GM10266 (cell line): ENCODE results near the gene STAT4.

ENCODE experiments used
- DNase-seq: peaks from one replicate; pipeline ENCODE4 v3.0.0; 2012; ENCODE audit errors: extremely low spot score
- TF ChIP-seq, protein P1 (sequence below): IDR thresholded peaks from 2 replicates; pipeline ENCODE4 v1.5.1; 2012; ENCODE audit warnings: mild to moderate bottlenecking, low read depth; ENCODE audit not compliant: control insufficient read depth, insufficient read depth; ENCODE audit errors: missing control alignments

The STAT4 gene

DNA sequence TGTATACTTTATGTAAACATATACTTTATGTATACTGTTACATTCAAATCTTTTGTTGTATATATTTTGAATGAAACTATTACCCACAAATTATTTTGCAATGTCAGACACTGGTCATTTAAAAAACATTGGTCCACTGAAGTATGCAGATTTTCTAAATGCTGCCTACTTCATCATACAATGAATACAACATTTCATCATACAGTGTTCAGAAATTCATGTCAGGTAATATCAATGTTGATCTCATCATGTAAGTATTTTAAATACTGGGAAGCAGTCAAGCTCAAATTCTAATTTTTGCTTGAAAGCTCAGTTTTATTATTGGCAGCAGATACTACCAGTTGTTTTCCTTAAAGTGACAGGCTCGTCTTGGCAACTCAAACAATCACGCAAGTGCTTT is 2.9 kb upstream of the STAT4 start:
- TF ChIP-seq, protein P1, sequence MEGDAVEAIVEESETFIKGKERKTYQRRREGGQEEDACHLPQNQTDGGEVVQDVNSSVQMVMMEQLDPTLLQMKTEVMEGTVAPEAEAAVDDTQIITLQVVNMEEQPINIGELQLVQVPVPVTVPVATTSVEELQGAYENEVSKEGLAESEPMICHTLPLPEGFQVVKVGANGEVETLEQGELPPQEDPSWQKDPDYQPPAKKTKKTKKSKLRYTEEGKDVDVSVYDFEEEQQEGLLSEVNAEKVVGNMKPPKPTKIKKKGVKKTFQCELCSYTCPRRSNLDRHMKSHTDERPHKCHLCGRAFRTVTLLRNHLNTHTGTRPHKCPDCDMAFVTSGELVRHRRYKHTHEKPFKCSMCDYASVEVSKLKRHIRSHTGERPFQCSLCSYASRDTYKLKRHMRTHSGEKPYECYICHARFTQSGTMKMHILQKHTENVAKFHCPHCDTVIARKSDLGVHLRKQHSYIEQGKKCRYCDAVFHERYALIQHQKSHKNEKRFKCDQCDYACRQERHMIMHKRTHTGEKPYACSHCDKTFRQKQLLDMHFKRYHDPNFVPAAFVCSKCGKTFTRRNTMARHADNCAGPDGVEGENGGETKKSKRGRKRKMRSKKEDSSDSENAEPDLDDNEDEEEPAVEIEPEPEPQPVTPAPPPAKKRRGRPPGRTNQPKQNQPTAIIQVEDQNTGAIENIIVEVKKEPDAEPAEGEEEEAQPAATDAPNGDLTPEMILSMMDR, result no peak
- DNase-seq, result no peak

GRCh38 chr2:191152482-191153240 is 1.9 kb upstream of the STAT4 start:
- DNase-seq, result no peak
- TF ChIP-seq, protein P1, result no peak

DNA sequence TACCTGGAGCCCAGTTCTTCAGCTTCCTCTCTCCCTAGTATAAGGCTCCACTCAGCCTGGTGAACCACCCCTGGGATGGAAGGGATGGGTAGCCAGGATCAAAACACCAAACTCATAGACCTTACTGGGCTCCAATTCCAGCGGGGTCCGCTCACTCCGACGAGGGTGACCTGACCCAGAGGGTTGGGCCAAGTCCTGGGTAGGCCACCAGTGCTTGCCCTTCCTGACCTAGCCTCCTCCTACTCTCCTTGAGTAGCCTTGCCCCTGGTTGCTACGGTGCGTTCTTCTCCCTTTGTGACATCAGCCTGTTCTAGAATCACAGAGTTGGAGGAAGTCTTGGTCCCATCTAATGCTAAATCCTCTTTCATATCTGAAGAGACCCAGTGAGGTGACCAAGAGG is 537 bp upstream of the STAT4 start:
- TF ChIP-seq, protein P1, result no peak
- no peak for DNase-seq

- no peak for DNase-seq
- TF ChIP-seq, protein P1, result no peak
Measured at GRCh38 chr2:191150230-191150599, 579 bp downstream of the STAT4 start.

GRCh38 chr2:191149391-191149790 is 1.4 kb downstream of the STAT4 start:
- no peak for DNase-seq
- TF ChIP-seq, protein P1, result no peak

- DNase-seq, result no peak
- TF ChIP-seq, protein P1, result no peak
Measured at GRCh38 chr2:191148791-191149190, 2.0 kb downstream of the STAT4 start.

DNA sequence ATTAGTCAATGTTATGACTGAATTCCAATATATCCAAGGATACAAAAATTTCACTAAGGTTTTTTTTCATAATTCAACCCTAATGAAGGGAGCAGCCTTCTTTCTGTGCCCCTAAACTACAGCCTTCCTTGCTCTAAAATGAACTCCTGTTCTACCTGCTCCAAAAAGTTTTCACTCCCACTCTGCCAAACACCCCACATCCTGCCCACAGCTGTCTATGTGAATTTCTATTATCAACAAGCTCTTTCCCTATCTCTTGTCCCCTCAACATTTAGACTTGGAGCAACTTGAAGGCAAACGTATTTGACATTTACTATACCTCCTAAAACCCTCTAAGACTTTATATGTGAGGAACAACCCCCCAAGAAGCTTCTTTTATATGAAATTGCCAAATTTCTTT is 2.5 kb downstream of the STAT4 start:
- TF ChIP-seq, protein P1, result no peak
- DNase-seq, result no peak
